Measurements from ENCODE around the gene LRRC57. TPM values are rescaled to one million over a fixed set of nuclear protein-coding genes. Genes with fewer than 3 reads are reported as not detected.

The LRRC57 gene
- total and polyA plus RNA-seq, 2 of the 13 experiments (the other 11 are each of a cell fraction or from before 2014, with no cell fraction given): 5.8 to 14.8 TPM

DNA sequence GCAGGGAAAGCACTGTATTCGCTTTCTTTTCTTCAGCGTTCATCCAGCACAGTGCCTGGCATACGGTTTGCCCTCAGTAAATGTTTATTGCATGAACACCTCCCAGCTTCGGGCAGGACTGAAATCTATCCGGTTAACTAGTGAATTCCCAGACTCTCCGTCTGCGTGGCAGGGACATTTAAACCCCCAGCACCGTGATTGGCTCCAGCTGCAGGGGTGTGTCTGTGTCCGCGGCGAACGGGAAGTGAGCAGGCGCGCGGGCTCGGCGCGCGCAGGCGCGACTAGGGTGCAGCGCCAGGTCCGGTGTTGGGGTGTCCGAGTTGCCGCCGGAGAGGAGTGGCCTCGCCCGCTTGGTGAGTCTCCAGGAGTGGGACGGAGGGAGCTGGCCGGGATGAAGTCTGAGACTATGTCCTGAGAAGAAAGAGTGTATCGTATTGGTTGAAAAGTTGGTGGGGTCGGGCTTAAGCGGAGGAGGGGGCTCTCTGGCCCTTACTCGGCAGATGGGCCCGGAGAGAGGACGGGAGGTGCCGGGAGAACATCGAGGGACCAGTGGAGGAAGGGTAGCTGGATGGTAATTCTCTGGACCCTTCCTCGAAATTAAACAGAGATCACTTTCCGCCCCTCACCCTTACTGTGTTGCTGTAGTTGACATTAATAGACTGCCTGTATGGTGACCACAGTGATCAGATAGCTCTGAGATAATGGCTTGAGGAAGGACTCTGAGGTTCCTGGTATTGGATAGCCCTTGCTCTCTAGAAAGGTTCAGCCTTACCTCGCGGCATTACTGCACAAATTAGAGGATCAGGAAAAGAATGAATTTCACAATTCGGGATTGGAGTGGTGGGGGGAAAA is 53.0 kb downstream of the LRRC57 start, which contains the start of gene SNAP23 (continued):
- TF ChIP-seq, protein P1, sequence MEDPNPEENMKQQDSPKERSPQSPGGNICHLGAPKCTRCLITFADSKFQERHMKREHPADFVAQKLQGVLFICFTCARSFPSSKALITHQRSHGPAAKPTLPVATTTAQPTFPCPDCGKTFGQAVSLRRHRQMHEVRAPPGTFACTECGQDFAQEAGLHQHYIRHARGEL (CRISPR knock-in tag; IDR thresholded peaks at IDR 0.05): no peak
- TF ChIP-seq, protein P2, sequence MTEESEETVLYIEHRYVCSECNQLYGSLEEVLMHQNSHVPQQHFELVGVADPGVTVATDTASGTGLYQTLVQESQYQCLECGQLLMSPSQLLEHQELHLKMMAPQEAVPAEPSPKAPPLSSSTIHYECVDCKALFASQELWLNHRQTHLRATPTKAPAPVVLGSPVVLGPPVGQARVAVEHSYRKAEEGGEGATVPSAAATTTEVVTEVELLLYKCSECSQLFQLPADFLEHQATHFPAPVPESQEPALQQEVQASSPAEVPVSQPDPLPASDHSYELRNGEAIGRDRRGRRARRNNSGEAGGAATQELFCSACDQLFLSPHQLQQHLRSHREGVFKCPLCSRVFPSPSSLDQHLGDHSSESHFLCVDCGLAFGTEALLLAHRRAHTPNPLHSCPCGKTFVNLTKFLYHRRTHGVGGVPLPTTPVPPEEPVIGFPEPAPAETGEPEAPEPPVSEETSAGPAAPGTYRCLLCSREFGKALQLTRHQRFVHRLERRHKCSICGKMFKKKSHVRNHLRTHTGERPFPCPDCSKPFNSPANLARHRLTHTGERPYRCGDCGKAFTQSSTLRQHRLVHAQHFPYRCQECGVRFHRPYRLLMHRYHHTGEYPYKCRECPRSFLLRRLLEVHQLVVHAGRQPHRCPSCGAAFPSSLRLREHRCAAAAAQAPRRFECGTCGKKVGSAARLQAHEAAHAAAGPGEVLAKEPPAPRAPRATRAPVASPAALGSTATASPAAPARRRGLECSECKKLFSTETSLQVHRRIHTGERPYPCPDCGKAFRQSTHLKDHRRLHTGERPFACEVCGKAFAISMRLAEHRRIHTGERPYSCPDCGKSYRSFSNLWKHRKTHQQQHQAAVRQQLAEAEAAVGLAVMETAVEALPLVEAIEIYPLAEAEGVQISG (CRISPR knock-in tag; IDR thresholded peaks at IDR 0.05): peak; percentile 51; the same call in 1 of the 2 replicates
- TF ChIP-seq IKZF4 (CRISPR knock-in tag; IDR thresholded peaks at IDR 0.05; ENCODE audit: borderline replicate concordance, low read depth, not compliant biosample characterization): no peak
- TF ChIP-seq, protein P3, sequence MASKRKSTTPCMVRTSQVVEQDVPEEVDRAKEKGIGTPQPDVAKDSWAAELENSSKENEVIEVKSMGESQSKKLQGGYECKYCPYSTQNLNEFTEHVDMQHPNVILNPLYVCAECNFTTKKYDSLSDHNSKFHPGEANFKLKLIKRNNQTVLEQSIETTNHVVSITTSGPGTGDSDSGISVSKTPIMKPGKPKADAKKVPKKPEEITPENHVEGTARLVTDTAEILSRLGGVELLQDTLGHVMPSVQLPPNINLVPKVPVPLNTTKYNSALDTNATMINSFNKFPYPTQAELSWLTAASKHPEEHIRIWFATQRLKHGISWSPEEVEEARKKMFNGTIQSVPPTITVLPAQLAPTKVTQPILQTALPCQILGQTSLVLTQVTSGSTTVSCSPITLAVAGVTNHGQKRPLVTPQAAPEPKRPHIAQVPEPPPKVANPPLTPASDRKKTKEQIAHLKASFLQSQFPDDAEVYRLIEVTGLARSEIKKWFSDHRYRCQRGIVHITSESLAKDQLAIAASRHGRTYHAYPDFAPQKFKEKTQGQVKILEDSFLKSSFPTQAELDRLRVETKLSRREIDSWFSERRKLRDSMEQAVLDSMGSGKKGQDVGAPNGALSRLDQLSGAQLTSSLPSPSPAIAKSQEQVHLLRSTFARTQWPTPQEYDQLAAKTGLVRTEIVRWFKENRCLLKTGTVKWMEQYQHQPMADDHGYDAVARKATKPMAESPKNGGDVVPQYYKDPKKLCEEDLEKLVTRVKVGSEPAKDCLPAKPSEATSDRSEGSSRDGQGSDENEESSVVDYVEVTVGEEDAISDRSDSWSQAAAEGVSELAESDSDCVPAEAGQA (IDR thresholded peaks at IDR 0.05; ENCODE audit: low read depth): no peak
- TF ChIP-seq, protein P3 (CRISPR knock-in tag; IDR thresholded peaks at IDR 0.05; ENCODE audit: borderline replicate concordance): no peak; the same call in 1 of the 2 replicates
- TF ChIP-seq NKX3-1 (CRISPR knock-in tag; IDR thresholded peaks at IDR 0.05): no peak
- TF ChIP-seq TARDBP (CRISPR knock-in tag; IDR thresholded peaks at IDR 0.05): no peak
- TF ChIP-seq KAT2B (IDR thresholded peaks at IDR 0.05; ENCODE audit: borderline replicate concordance, low read depth, low read length): no peak
- TF ChIP-seq ZNF382 (CRISPR knock-in tag; IDR thresholded peaks at IDR 0.05; ENCODE audit: borderline replicate concordance): no peak
- TF ChIP-seq CBFB (CRISPR knock-in tag; IDR thresholded peaks at IDR 0.05): no peak
- TF ChIP-seq U2AF1 (optimal IDR thresholded peaks at IDR 0.05; ENCODE audit: low read depth, low read length): no peak
- TF ChIP-seq ZNF720 (CRISPR knock-in tag; IDR thresholded peaks at IDR 0.05): no peak
- TF ChIP-seq NAIF1 (CRISPR knock-in tag; IDR thresholded peaks at IDR 0.05; ENCODE audit: borderline replicate concordance): no peak
- peak; percentile 92 for TF ChIP-seq ZSCAN29 (CRISPR knock-in tag; conservative IDR thresholded peaks at IDR 0.05)
- peak; percentile 64; the same call in 1 of the 2 replicates for TF ChIP-seq SMAD3 (CRISPR knock-in tag; IDR thresholded peaks at IDR 0.05)
- TF ChIP-seq, protein P4, sequence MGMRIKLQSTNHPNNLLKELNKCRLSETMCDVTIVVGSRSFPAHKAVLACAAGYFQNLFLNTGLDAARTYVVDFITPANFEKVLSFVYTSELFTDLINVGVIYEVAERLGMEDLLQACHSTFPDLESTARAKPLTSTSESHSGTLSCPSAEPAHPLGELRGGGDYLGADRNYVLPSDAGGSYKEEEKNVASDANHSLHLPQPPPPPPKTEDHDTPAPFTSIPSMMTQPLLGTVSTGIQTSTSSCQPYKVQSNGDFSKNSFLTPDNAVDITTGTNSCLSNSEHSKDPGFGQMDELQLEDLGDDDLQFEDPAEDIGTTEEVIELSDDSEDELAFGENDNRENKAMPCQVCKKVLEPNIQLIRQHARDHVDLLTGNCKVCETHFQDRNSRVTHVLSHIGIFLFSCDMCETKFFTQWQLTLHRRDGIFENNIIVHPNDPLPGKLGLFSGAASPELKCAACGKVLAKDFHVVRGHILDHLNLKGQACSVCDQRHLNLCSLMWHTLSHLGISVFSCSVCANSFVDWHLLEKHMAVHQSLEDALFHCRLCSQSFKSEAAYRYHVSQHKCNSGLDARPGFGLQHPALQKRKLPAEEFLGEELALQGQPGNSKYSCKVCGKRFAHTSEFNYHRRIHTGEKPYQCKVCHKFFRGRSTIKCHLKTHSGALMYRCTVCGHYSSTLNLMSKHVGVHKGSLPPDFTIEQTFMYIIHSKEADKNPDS (CRISPR knock-in tag; IDR thresholded peaks at IDR 0.05): no peak

All from HepG2 (cell line).